ENCODE measurements around the gene GMDS. TPM values are rescaled to one million over a fixed set of nuclear protein-coding genes. Genes with fewer than 3 reads are reported as not detected.

GMDS gene
- total and polyA plus RNA-seq, 2 of the 8 experiments (the other 6 are each of a cell fraction or from before 2014, with no cell fraction given) = 16.8 to 50.0 TPM

GRCh38 chr6:1890987-1891386, 354.4 kb downstream of the GMDS start:
- no peak for DNase-seq (ENCODE audit: low read depth in 1 of 2, low spot score in 2 of 2)
- no peaks in the 10 kb centered on the region for H3K4me1 ChIP-seq (replicated peaks in 1 of 4; ENCODE audit: control insufficient read depth in 3 of 4, insufficient read depth in 4 of 4, low read length in 3 of 4)
- H4K8ac ChIP-seq (ENCODE audit: extremely low read depth, insufficient read depth, low read length) = no peak overlapping the region
- H3K4me2 ChIP-seq (ENCODE audit: insufficient read depth in 1 of 2, low read depth in 2 of 2, low read length in 2 of 2) = no peak overlapping the region
- H2BK15ac ChIP-seq (ENCODE audit: low read length) = no peak overlapping the region
- H2BK12ac ChIP-seq (ENCODE audit: low read depth, low read length) = no peak overlapping the region
- H3K18ac ChIP-seq (ENCODE audit: extremely low read depth, low read length) = no peak overlapping the region
- H3K4ac ChIP-seq (replicated peaks; ENCODE audit: insufficient read length, low read depth, low read length) = no peak overlapping the region
- no peak overlapping the region for H3K56ac ChIP-seq (replicated peaks; ENCODE audit: insufficient read length, low read depth, low read length)
- H3K14ac ChIP-seq (ENCODE audit: insufficient read length) = no peak overlapping the region
- H2BK5ac ChIP-seq (ENCODE audit: low read depth, low read length) = no peak overlapping the region
- no peak overlapping the region for H2AFZ ChIP-seq (ENCODE audit: low read length)
- H3K79me2 ChIP-seq (ENCODE audit: control insufficient read depth in 1 of 2, insufficient read depth in 2 of 2, low read length in 2 of 2) = no peaks in the 10 kb centered on the region
- no peaks in the 10 kb centered on the region for H4K20me1 ChIP-seq (replicated peaks in 1 of 2; ENCODE audit: control insufficient read depth in 1 of 2, insufficient read depth in 2 of 2, low read length in 2 of 2)
- H3K36me3 ChIP-seq (ENCODE audit: control insufficient read depth in 2 of 4, insufficient read depth in 4 of 4, low read length in 3 of 4) = no peaks in the 10 kb centered on the region
- H3K4me3 ChIP-seq (ENCODE audit: extremely low read depth in 1 of 4, insufficient read depth in 2 of 4, low read depth in 3 of 4, low read length in 4 of 4) = no peak overlapping the region
- no peak overlapping the region for H3K27ac ChIP-seq (ENCODE audit: low read depth, low read length)
- H3K27me3 ChIP-seq (replicated peaks in 1 of 4; ENCODE audit: control insufficient read depth in 3 of 4, extremely low read depth in 1 of 4, insufficient read depth in 3 of 4, low read length in 3 of 4) = no peaks in the 10 kb centered on the region
- POLR2A ChIA-PET (ENCODE audit: partially characterized antibody) = no interaction called here
- no peak overlapping the region for H4K91ac ChIP-seq (replicated peaks; ENCODE audit: insufficient read length, low read length)
- FAIRE-seq = no peak
- H2BK20ac ChIP-seq (ENCODE audit: low read length) = no peak overlapping the region
- no peak overlapping the region for H2AK5ac ChIP-seq (ENCODE audit: low read depth, low read length)
- H3K9ac ChIP-seq (replicated peaks in 1 of 4; ENCODE audit: extremely low read depth in 1 of 4, low read depth in 3 of 4, low read length in 3 of 4) = no peak overlapping the region
- H2BK120ac ChIP-seq (replicated peaks; ENCODE audit: low read depth, low read length) = no peak overlapping the region
- H3K9me3 ChIP-seq (ENCODE audit: insufficient read depth in 2 of 2, low read depth in 1 of 2, low read length in 1 of 2) = no peaks in the 10 kb centered on the region
- CTCF ChIA-PET (ENCODE audit: partially characterized antibody) = interaction anchor here (0.6 to 1.2 kb wide), 2 partner anchors 318 to 616 kb away, joined by 3 to 4 read pairs; no protein-coding TSS in a partner anchor
- 84% methylated on average over 2 of the region's 2 CpGs; no CpG with 5 or more reads in 1 of the 2 experiments for WGBS, 2 experiments (ENCODE audit: extremely low coverage in 1 of 2, insufficient coverage in 1 of 2, insufficient read length in 1 of 2, insufficient replicate concordance in 2 of 2, low coverage in 1 of 2, low lambda C conversion rate in 2 of 2, missing lambda C conversion rate in 1 of 2)
- H3K23ac ChIP-seq (ENCODE audit: insufficient read length) = no peak overlapping the region
- no peak overlapping the region for H4K5ac ChIP-seq (ENCODE audit: insufficient read length, low read depth, low read length)
- H3K79me1 ChIP-seq (ENCODE audit: low read depth, low read length) = no peaks in the 10 kb centered on the region
- no peak for TF ChIP-seq RFX5 (IDR thresholded peaks at IDR 0.05; ENCODE audit: borderline replicate concordance, low read depth, low read length)
- TF ChIP-seq MAFK (IDR thresholded peaks at IDR 0.05; ENCODE audit: low read depth, low read length) = no peak
- TF ChIP-seq ZNF274 (IDR thresholded peaks at IDR 0.05; ENCODE audit: borderline replicate concordance, extremely low read depth, low read length) = no peak
- H3K23me2 ChIP-seq (ENCODE audit: low read depth, low read length) = no peaks in the 10 kb centered on the region
